ENCODE results near the gene SNU13. TPM values are rescaled to one million over a fixed set of nuclear protein-coding genes. Genes with fewer than 3 reads are reported as not detected.
"Not testable (repeated sequence)": the region's sequence is repeated elsewhere in the genome, so short reads cannot be mapped to it uniquely, and the experiment has no call there.

Gene SNU13
- total RNA-seq, 3 donors from 2014 or later = 92.4 to 98.1 (median 97.9) TPM

- Histone ChIP-seq H3K36me3 (ENCODE audit: low read depth) (peaks cover 10% of the 10 kb centered on the region), H3K4me3 (no peak overlapping the region), H3K4me1 (ENCODE audit: low read depth) (no peaks in the 10 kb centered on the region), H3K9me3 (no peaks in the 10 kb centered on the region)
- intact Hi-C loops (cut with DNase I, micrococcal nuclease) = no loop called here
- DNase-seq (no peak), ATAC-seq (no peak)
- TF ChIP-seq CTCF (IDR thresholded peaks at IDR 0.05) = no peak
Measured at GRCh38 chr22:41641854-41642253, 46.8 kb downstream of the SNU13 start.

GRCh38 chr22:41638748-41639147 lies 49.9 kb downstream of the SNU13 start:
- no peaks in the 10 kb centered on the region for H3K4me1 ChIP-seq (ENCODE audit: low read depth)
- ATAC-seq (no peak), DNase-seq (no peak)
- intact Hi-C loops (cut with DNase I, micrococcal nuclease) = no loop called here
- no peak overlapping the region for H3K4me3 ChIP-seq
- H3K9me3 ChIP-seq = no peaks in the 10 kb centered on the region
- TF ChIP-seq CTCF (IDR thresholded peaks at IDR 0.05) = no peak
- peaks cover 10% of the 10 kb centered on the region for H3K36me3 ChIP-seq (ENCODE audit: low read depth)

- no peak for TF ChIP-seq CTCF (IDR thresholded peaks at IDR 0.05)
- Histone ChIP-seq H3K36me3 (ENCODE audit: low read depth) (peaks cover 10% of the 10 kb centered on the region), H3K4me1 (ENCODE audit: low read depth) (no peaks in the 10 kb centered on the region), H3K4me3 (no peak overlapping the region), H3K9me3 (no peaks in the 10 kb centered on the region)
- intact Hi-C loops (cut with DNase I, micrococcal nuclease) = no loop called here
- ATAC-seq = no peak
- no peak for DNase-seq
Measured at GRCh38 chr22:41638124-41638523, 50.5 kb downstream of the SNU13 start.

- ATAC-seq; H3K4me1 ChIP-seq (ENCODE audit: low read depth); H3K9me3 ChIP-seq; H3K36me3 ChIP-seq (ENCODE audit: low read depth); intact Hi-C loops (cut with DNase I, micrococcal nuclease); H3K4me3 ChIP-seq; DNase-seq: not testable (repeated sequence)
Measured at GRCh38 chr22:41637623-41638022, 51.0 kb downstream of the SNU13 start.

GRCh38 chr22:41636467-41636866 lies 52.2 kb downstream of the SNU13 start:
- Histone ChIP-seq H3K4me3 (no peak overlapping the region), H3K36me3 (ENCODE audit: low read depth) (peaks cover 6% of the 10 kb centered on the region), H3K9me3 (no peaks in the 10 kb centered on the region), H3K4me1 (ENCODE audit: low read depth) (no peaks in the 10 kb centered on the region)
- intact Hi-C loops (cut with DNase I, micrococcal nuclease) = no loop called here
- no peak for ATAC-seq
- TF ChIP-seq CTCF (IDR thresholded peaks at IDR 0.05) = no peak
- no peak for DNase-seq

GRCh38 chr22:41634610-41635009 lies 54.1 kb downstream of the SNU13 start:
- H3K4me3 ChIP-seq; ATAC-seq; H3K9me3 ChIP-seq; intact Hi-C loops (cut with DNase I, micrococcal nuclease); H3K4me1 ChIP-seq (ENCODE audit: low read depth); DNase-seq: not testable (repeated sequence)
- H3K36me3 ChIP-seq (ENCODE audit: low read depth) = peaks cover 11% of the 10 kb centered on the region

- H3K4me1 ChIP-seq (ENCODE audit: low read depth); H3K36me3 ChIP-seq (ENCODE audit: low read depth); H3K9me3 ChIP-seq; H3K4me3 ChIP-seq; intact Hi-C loops (cut with DNase I, micrococcal nuclease); DNase-seq; ATAC-seq: not testable (repeated sequence)
Measured at GRCh38 chr22:41631615-41632014, 57.1 kb downstream of the SNU13 start.

- H3K4me3 ChIP-seq; intact Hi-C loops (cut with DNase I, micrococcal nuclease); H3K4me1 ChIP-seq (ENCODE audit: low read depth); ATAC-seq; H3K36me3 ChIP-seq (ENCODE audit: low read depth); H3K9me3 ChIP-seq; DNase-seq: not testable (repeated sequence)
Measured at GRCh38 chr22:41631115-41631514, 57.6 kb downstream of the SNU13 start.
